ENCODE measurements around the gene TTC33. TPM values are rescaled to one million over a fixed set of nuclear protein-coding genes. Genes with fewer than 3 reads are reported as not detected.
"Not testable (repeated sequence)": the region's sequence is repeated elsewhere in the genome, so short reads cannot be mapped to it uniquely, and the experiment has no call there.

Gene TTC33
- total RNA-seq, 1 experiment from 2014 or later = 19.1 TPM

DNA sequence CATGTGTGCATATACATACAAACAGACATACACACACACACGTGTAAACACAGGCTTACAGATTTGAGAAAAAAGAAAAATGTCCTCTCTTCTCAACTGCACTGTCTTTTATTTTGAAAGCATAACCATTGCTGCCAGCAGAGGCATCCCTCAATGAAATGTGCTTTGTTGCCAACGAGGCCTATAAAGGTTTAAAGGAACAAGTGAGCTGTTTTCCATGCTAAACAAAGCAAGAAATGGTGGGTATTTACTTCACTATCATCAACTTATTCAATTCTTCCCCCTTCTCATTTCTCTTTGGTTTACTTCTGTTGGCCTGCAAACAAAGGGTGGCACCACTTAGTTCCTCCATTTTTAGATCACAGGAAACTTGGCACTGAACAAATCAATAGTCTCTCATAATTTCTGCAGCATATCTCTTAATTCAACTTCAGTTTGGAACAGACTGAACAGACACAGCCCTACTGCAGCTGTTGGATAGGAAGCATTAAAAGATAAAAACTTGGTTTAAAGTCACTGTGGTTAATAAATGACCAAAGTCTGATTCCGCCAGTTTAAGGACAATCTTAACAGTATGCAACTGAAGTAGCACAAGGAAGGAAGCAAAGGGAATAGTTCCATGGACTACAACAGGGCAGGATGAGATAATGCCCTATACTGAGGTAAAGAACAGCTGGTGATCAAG, 21.7 kb downstream of the TTC33 start:
- no peaks in the 10 kb centered on the region for H3K36me3 ChIP-seq
- no peaks in the 10 kb centered on the region for H3K9me3 ChIP-seq (replicated peaks)
- H3K4me3 ChIP-seq = no peak overlapping the region
- H3K27ac ChIP-seq = no peak overlapping the region
- H3K27me3 ChIP-seq (replicated peaks) = no peaks in the 10 kb centered on the region
- no peak for DNase-seq (ENCODE audit: low read depth in 1 of 2, low spot score in 2 of 2)
- H3K4me1 ChIP-seq (replicated peaks) = peaks cover 20% of the 10 kb centered on the region

DNA sequence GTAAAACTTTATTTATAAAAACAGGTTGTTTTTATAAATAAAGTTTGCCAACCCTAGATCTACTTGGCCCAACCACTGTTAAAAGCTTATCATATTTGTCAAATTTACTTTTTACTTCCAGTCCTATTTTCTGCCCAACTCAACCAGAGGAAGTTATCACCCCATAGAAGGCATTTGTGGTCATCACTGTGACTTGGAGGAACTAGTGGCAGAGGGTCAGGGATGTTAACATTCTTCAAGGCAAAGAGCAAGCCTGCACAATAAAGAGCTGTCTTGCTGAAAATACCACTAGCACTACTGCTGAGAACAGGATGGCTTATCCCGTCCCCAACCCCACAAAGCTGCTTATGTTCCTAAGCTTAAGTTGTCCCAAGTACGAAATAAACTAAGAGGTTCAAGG, 22.3 kb downstream of the TTC33 start:
- no peak overlapping the region for H3K4me3 ChIP-seq
- 0 out of 2 replicates have a peak, but pooled peaks cover 5% of the 10 kb centered on the region for H3K36me3 ChIP-seq
- H3K27me3 ChIP-seq (replicated peaks) = no peaks in the 10 kb centered on the region
- no peak for DNase-seq (ENCODE audit: low read depth in 1 of 2, low spot score in 2 of 2)
- no peaks in the 10 kb centered on the region for H3K9me3 ChIP-seq (replicated peaks)
- H3K4me1 ChIP-seq (replicated peaks) = peaks cover 20% of the 10 kb centered on the region
- no peak overlapping the region for H3K27ac ChIP-seq

DNA sequence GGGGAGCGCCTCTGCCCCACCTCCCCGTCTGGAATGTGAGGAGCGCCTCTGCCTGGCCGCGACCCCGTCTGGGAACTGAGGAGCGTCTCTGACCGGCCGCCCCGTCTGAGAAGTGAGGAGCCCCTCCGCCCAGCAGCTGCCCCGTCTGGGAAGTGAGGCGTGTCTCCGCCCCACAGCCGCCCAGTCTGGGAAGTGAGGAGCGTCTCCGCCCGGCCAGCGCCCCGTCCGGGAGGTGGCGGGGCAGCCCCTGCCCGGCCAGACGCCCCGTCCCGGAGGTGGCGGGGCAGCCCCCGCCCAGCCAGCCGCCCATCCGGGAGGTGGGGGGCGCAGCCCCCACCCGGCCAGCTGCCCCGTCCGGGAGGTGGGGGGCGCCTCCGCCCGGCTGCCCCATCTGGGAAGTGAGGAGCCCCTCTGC, 33.3 kb downstream of the TTC33 start:
- H3K27me3 ChIP-seq (replicated peaks); H3K4me3 ChIP-seq; H3K9me3 ChIP-seq (replicated peaks); H3K27ac ChIP-seq; H3K4me1 ChIP-seq (replicated peaks); DNase-seq (ENCODE audit: low read depth in 1 of 2, low spot score in 2 of 2): not testable (repeated sequence)
- H3K36me3 ChIP-seq = peaks cover 15% of the 10 kb centered on the region

- Histone ChIP-seq H3K9me3 (replicated peaks) (0 out of 2 replicates have a peak, but pooled peaks cover 3% of the 10 kb centered on the region), H3K4me3 (no peak overlapping the region), H3K4me1 (replicated peaks) (no peaks in the 10 kb centered on the region), H3K36me3 (peaks cover 9% of the 10 kb centered on the region), H3K27ac (no peak overlapping the region), H3K27me3 (replicated peaks) (no peaks in the 10 kb centered on the region)
- no peak for DNase-seq (ENCODE audit: low read depth in 1 of 2, low spot score in 2 of 2)
These were observed 35.7 kb downstream of the TTC33 start for GRCh38 chr5:40720069-40720468.

GRCh38 chr5:40717281-40717680, 38.5 kb downstream of the TTC33 start:
- Histone ChIP-seq H3K27ac (no peak overlapping the region), H3K36me3 (peaks cover 9% of the 10 kb centered on the region), H3K4me3 (no peak overlapping the region), H3K27me3 (replicated peaks) (no peaks in the 10 kb centered on the region), H3K4me1 (replicated peaks) (no peaks in the 10 kb centered on the region), H3K9me3 (replicated peaks) (0 out of 2 replicates have a peak, but pooled peaks cover 3% of the 10 kb centered on the region)
- no peak for DNase-seq (ENCODE audit: low read depth in 1 of 2, low spot score in 2 of 2)

GRCh38 chr5:40716590-40716989, 39.2 kb downstream of the TTC33 start:
- Histone ChIP-seq H3K4me3 (no peak overlapping the region), H3K4me1 (replicated peaks) (no peaks in the 10 kb centered on the region), H3K36me3 (peaks cover 9% of the 10 kb centered on the region), H3K27me3 (replicated peaks) (no peaks in the 10 kb centered on the region), H3K9me3 (replicated peaks) (0 out of 2 replicates have a peak, but pooled peaks cover 3% of the 10 kb centered on the region), H3K27ac (no peak overlapping the region)
- DNase-seq (ENCODE audit: low read depth in 1 of 2, low spot score in 2 of 2) = no peak

GRCh38 chr5:40716000-40716399, 39.8 kb downstream of the TTC33 start:
- H3K4me1 ChIP-seq (replicated peaks) = no peaks in the 10 kb centered on the region
- DNase-seq (ENCODE audit: low read depth in 1 of 2, low spot score in 2 of 2) = peak in 1 of 2 experiments; percentile 6
- peaks cover 4% of the 10 kb centered on the region for H3K36me3 ChIP-seq
- no peaks in the 10 kb centered on the region for H3K27me3 ChIP-seq (replicated peaks)
- no peak overlapping the region for H3K4me3 ChIP-seq
- no peak overlapping the region for H3K27ac ChIP-seq
- 0 out of 2 replicates have a peak, but pooled peaks cover 3% of the 10 kb centered on the region for H3K9me3 ChIP-seq (replicated peaks)

DNA sequence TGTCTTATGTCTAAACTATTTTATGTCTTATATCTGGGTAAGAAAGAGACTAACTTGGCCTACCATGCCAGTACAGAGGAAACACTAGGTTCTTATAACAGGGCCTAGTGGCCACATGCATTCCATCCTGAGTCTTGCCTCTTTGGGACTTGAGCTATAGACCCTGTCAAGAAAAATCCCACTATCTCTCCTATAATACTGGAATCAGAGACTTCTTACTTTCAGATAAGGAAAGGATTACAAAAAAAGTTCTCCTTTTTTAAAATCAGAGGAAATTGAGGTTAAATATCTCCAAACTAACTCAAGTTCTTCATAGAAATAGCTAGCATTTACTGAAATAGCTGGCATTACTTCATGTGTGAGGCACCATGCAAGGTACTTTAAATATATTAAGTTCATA, 41.8 kb downstream of the TTC33 start:
- Histone ChIP-seq H3K27me3 (replicated peaks) (no peaks in the 10 kb centered on the region), H3K4me3 (no peak overlapping the region), H3K27ac (no peak overlapping the region), H3K4me1 (replicated peaks) (no peaks in the 10 kb centered on the region), H3K36me3 (no peaks in the 10 kb centered on the region), H3K9me3 (replicated peaks) (no peaks in the 10 kb centered on the region)
- DNase-seq (ENCODE audit: low read depth in 1 of 2, low spot score in 2 of 2) = no peak

DNA sequence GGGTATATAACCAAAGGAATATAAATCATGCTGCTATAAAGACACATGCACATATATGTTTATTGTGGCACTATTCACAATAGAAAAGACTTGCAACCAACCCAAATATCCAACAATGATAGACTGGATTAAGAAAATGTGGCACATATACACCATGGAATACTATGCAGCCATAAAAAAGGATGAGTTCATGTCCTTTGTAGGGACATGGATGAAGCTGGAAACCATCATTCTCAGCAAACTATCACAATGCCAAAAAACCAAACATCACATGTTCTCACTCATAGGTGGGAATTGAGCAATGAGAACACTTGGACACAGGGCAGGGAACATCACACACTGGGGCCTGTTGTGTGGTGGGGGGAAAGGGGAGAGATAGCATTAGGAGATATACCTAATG, 45.2 kb downstream of the TTC33 start:
- H3K4me1 ChIP-seq (replicated peaks); H3K36me3 ChIP-seq; H3K27me3 ChIP-seq (replicated peaks); H3K4me3 ChIP-seq; H3K27ac ChIP-seq; DNase-seq (ENCODE audit: low read depth in 1 of 2, low spot score in 2 of 2); H3K9me3 ChIP-seq (replicated peaks): not testable (repeated sequence)

- not testable (repeated sequence) for H3K36me3 ChIP-seq; H3K4me3 ChIP-seq; H3K27ac ChIP-seq; H3K27me3 ChIP-seq (replicated peaks); DNase-seq (ENCODE audit: low read depth in 1 of 2, low spot score in 2 of 2); H3K4me1 ChIP-seq (replicated peaks)
- H3K9me3 ChIP-seq (replicated peaks) = peaks cover 11% of the 10 kb centered on the region
These were observed 50.3 kb downstream of the TTC33 start for GRCh38 chr5:40705484-40705883.

GRCh38 chr5:40702027-40702426, 53.7 kb downstream of the TTC33 start:
- not testable (repeated sequence) for DNase-seq (ENCODE audit: low read depth in 1 of 2, low spot score in 2 of 2); H3K4me3 ChIP-seq; H3K27me3 ChIP-seq (replicated peaks); H3K4me1 ChIP-seq (replicated peaks); H3K27ac ChIP-seq; H3K36me3 ChIP-seq
- peaks cover 11% of the 10 kb centered on the region for H3K9me3 ChIP-seq (replicated peaks)

DNA sequence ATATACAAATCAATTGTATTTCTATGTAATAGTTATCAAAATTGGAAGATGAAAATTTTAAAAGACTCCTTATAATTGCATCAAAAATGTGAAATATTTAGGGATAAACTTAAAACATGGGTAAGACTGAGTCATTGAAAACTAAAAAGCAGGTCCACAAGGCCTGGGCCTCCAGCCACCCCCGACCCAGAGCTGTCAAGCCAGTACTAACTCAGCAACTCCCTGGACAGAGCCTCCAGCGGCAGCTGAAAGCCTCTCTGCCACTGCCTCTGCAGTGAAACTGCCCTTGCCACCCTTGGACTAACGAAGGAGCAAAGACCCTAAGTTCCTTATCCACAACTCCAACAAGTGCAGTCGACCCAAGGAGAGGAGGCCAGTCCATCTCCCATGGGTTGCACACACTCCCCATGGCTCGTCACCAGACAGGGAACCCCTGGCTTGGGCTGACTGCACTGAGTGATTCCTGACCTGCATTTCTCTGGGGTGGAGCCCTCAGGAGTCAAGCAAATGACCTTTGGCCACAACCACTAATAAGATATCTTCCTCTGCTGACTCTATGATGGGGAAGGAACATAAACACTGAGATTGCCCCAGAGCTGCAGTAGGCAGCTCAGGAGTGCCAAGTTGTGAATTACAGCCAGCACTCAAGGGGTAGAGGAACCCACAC, 55.5 kb downstream of the TTC33 start:
- no peak for DNase-seq (ENCODE audit: low read depth in 1 of 2, low spot score in 2 of 2)
- no peaks in the 10 kb centered on the region for H3K36me3 ChIP-seq
- no peaks in the 10 kb centered on the region for H3K4me1 ChIP-seq (replicated peaks)
- H3K27ac ChIP-seq = no peak overlapping the region
- H3K27me3 ChIP-seq (replicated peaks) = no peaks in the 10 kb centered on the region
- H3K4me3 ChIP-seq = no peak overlapping the region
- peaks cover 11% of the 10 kb centered on the region for H3K9me3 ChIP-seq (replicated peaks)

DNA sequence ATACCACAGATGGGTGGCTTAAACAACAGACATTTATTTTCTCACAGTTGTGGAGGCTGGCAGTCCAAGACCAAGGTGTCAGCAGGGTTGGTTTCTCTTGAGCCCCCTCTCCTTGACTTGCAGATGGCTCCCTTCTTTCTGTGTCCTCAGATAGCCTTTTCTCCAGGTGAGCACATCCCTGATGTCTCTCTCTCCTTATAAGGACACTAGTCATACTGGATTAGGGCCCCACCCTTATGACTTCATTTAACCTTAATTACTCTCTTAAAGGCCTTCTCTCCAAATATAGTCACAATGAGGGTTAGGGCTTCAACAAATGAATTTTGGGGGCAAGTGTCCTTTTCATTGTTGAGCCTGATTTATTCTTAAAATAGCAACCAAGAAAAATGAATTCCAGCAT, 61.3 kb downstream of the TTC33 start:
- Histone ChIP-seq H3K4me1 (replicated peaks) (peaks cover 10% of the 10 kb centered on the region), H3K4me3 (no peak overlapping the region), H3K27ac (no peak overlapping the region), H3K27me3 (replicated peaks) (no peaks in the 10 kb centered on the region), H3K36me3 (peaks cover 45% of the 10 kb centered on the region), H3K9me3 (replicated peaks) (peaks cover 5% of the 10 kb centered on the region; the same call in 1 of the 2 replicates)
- no peak for DNase-seq (ENCODE audit: low read depth in 1 of 2, low spot score in 2 of 2)

DNA sequence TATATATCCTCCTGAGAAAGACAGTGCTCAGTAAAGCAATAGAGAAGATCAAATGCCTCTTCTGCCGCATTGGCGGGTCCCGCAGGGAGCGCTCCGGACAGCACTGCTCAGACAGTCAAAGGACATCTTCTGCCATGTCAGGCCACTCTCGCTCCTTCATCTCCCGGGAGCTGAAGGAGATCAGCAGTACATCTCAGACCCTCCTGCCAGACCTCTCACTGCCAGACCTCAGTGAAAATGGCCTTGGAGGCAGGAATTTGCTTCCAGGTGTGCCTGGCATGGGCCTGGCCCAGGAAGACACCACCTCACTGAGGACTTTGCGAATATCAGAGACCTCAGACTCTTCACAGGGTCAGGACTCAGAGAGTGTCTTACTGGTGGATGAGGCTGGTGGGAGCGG, 63.9 kb downstream of the TTC33 start:
- Histone ChIP-seq H3K4me3 (no peak overlapping the region), H3K9me3 (replicated peaks) (peaks cover 5% of the 10 kb centered on the region; the same call in 1 of the 2 replicates), H3K27ac (no peak overlapping the region), H3K36me3 (peaks cover 45% of the 10 kb centered on the region), H3K4me1 (replicated peaks) (peaks cover 30% of the 10 kb centered on the region), H3K27me3 (replicated peaks) (no peaks in the 10 kb centered on the region)
- DNase-seq (ENCODE audit: low read depth in 1 of 2, low spot score in 2 of 2) = no peak
